ENCODE data around the gene SPAG6. TPM values are rescaled to one million over a fixed set of nuclear protein-coding genes. Genes with fewer than 3 reads are reported as not detected.

SPAG6 gene
- total and polyA plus RNA-seq, 9 of the 15 experiments (the other 6 are each of a cell fraction or from before 2014, with no cell fraction given) = 3.5 to 23.1 (median 11.8) TPM

DNA sequence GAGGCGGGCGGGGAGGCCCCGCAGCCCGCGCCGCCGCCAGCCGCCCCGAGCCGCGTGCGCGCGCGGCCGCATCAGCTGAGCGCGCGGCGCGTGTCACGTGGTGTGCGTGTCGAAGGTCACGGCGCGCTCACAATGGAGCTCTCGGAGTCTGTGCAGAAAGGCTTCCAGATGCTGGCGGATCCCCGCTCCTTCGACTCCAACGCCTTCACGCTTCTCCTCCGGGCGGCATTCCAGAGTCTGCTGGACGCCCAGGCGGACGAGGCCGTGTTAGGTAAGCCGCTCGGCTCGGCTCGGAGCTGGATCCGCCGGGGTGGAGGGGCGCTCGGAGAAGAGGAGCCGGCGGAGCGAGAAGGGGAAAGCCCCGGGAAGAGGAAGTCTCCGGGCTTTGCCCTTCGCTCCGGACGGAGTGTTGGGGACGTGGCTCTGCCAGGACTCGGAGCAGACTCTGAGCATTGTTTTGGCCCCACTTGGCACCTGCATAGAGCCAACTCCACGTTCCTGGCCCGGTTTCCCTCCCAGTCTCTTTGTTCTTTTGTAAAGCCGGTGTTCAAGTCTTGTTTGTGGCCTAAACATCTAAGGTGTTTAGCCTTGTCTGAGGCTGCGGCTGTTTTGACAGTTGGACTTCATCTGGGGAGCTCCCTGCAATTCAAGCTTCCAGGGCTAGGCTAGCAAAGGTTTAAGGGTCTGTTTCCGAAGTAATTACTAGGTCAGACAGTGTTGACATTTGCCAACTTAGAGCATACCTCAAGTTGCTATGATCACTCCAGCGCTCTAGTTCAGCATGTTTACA lies 28.8 kb upstream of the SPAG6 start, which contains the start of gene COMMD3 (continued):
- TF ChIP-seq HDAC3 (IDR thresholded peaks at IDR 0.05; ENCODE audit: borderline replicate concordance, partially characterized antibody) = no peak
- no peak for TF ChIP-seq ZNF551 (CRISPR knock-in tag; IDR thresholded peaks at IDR 0.05)
- TF ChIP-seq, protein P1, sequence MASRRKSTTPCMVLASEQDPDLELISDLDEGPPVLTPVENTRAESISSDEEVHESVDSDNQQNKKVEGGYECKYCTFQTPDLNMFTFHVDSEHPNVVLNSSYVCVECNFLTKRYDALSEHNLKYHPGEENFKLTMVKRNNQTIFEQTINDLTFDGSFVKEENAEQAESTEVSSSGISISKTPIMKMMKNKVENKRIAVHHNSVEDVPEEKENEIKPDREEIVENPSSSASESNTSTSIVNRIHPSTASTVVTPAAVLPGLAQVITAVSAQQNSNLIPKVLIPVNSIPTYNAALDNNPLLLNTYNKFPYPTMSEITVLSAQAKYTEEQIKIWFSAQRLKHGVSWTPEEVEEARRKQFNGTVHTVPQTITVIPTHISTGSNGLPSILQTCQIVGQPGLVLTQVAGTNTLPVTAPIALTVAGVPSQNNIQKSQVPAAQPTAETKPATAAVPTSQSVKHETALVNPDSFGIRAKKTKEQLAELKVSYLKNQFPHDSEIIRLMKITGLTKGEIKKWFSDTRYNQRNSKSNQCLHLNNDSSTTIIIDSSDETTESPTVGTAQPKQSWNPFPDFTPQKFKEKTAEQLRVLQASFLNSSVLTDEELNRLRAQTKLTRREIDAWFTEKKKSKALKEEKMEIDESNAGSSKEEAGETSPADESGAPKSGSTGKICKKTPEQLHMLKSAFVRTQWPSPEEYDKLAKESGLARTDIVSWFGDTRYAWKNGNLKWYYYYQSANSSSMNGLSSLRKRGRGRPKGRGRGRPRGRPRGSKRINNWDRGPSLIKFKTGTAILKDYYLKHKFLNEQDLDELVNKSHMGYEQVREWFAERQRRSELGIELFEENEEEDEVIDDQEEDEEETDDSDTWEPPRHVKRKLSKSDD (conservative IDR thresholded peaks at IDR 0.05; ENCODE audit: low read length) = no peak
- peak in 1 of 2 experiments; percentile 80; a peak in 1 of 4 replicates for TF ChIP-seq TEAD1 (CRISPR knock-in tag; IDR thresholded peaks at IDR 0.05)
- TF ChIP-seq NCOA2 (IDR thresholded peaks at IDR 0.05; ENCODE audit: partially characterized antibody in 2 of 2) = no peak
- TF ChIP-seq, protein P2, sequence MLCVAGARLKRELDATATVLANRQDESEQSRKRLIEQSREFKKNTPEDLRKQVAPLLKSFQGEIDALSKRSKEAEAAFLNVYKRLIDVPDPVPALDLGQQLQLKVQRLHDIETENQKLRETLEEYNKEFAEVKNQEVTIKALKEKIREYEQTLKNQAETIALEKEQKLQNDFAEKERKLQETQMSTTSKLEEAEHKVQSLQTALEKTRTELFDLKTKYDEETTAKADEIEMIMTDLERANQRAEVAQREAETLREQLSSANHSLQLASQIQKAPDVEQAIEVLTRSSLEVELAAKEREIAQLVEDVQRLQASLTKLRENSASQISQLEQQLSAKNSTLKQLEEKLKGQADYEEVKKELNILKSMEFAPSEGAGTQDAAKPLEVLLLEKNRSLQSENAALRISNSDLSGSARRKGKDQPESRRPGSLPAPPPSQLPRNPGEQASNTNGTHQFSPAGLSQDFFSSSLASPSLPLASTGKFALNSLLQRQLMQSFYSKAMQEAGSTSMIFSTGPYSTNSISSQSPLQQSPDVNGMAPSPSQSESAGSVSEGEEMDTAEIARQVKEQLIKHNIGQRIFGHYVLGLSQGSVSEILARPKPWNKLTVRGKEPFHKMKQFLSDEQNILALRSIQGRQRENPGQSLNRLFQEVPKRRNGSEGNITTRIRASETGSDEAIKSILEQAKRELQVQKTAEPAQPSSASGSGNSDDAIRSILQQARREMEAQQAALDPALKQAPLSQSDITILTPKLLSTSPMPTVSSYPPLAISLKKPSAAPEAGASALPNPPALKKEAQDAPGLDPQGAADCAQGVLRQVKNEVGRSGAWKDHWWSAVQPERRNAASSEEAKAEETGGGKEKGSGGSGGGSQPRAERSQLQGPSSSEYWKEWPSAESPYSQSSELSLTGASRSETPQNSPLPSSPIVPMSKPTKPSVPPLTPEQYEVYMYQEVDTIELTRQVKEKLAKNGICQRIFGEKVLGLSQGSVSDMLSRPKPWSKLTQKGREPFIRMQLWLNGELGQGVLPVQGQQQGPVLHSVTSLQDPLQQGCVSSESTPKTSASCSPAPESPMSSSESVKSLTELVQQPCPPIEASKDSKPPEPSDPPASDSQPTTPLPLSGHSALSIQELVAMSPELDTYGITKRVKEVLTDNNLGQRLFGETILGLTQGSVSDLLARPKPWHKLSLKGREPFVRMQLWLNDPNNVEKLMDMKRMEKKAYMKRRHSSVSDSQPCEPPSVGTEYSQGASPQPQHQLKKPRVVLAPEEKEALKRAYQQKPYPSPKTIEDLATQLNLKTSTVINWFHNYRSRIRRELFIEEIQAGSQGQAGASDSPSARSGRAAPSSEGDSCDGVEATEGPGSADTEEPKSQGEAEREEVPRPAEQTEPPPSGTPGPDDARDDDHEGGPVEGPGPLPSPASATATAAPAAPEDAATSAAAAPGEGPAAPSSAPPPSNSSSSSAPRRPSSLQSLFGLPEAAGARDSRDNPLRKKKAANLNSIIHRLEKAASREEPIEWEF (CRISPR knock-in tag; IDR thresholded peaks at IDR 0.05) = no peak
- TF ChIP-seq, protein P3, sequence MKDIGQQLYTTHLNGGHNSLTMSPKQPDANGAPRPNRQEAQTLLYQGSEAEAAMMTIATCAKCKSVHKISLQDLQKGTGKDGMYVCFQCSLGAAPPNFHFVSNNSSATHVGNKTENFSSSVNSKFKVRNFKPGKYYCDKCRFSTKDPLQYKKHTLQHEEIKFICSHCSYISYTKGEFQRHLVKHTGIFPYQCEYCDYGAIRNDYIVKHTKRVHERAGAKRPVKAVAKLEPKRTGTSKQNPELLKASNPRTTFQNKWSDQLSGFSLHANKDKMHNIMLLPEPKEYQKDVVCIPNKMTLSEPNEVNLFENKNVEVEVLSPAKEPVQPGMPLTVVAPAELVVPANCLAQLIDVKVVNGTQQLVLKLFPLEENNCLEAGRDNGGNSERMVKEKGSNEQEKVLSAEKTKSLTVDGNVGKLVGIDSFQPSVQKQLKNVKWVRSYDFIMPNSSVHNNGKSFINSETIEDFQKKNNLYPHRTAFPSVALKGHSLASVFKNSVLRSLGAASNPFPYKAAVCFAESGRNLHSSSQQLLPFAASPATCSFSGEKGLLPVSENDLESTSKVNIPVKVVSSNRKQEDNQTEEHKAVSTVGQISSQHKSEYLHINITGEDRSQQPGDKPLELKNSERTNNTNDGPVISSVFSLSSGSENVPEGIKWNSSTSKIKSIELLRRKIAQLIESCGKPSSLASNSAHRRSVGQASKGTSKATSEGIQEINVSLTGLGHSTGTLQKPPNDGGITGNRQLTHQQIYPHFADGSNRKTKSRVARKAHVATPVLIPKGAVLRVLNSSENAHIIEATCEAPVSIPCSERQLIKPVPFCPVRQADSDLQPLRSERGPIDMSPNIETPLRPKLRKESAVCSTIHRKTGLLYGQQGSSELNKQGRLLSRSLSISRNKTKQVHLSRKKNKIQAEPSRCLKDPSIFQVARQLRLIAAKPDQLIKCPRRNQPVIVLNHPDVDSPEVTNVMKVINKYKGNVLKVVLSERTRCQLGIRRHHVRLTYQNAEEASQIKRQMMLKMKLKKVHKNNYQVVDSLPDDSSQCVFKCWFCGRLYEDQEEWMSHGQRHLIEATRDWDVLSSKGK (CRISPR knock-in tag; IDR thresholded peaks at IDR 0.05) = no peak
- no peak for TF ChIP-seq CHD4 (IDR thresholded peaks at IDR 0.05; ENCODE audit: insufficient read depth, insufficient replicate concordance, low read depth, low read length, poor library complexity, severe bottlenecking)
- no peak for TF ChIP-seq MAFF (IDR thresholded peaks at IDR 0.05; ENCODE audit: low read length)
- no peak for TF ChIP-seq PTBP1 (IDR thresholded peaks at IDR 0.05; ENCODE audit: low read depth, low read length)
- TF ChIP-seq, protein P4, sequence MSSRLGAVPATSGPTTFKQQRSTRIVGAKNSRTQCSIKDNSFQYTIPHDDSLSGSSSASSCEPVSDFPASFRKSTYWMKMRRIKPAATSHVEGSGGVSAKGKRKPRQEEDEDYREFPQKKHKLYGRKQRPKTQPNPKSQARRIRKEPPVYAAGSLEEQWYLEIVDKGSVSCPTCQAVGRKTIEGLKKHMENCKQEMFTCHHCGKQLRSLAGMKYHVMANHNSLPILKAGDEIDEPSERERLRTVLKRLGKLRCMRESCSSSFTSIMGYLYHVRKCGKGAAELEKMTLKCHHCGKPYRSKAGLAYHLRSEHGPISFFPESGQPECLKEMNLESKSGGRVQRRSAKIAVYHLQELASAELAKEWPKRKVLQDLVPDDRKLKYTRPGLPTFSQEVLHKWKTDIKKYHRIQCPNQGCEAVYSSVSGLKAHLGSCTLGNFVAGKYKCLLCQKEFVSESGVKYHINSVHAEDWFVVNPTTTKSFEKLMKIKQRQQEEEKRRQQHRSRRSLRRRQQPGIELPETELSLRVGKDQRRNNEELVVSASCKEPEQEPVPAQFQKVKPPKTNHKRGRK (tag; IDR thresholded peaks at IDR 0.05) = no peak
